Left forelimb (tissue), 1 donor: ENCODE results near the gene GGCX.

Source experiments
- DNase-seq: peaks from one replicate; pipeline ENCODE4 v3.0.0-alpha.2; 2018; ENCODE audit warnings: low spot score

The GGCX gene

DNA sequence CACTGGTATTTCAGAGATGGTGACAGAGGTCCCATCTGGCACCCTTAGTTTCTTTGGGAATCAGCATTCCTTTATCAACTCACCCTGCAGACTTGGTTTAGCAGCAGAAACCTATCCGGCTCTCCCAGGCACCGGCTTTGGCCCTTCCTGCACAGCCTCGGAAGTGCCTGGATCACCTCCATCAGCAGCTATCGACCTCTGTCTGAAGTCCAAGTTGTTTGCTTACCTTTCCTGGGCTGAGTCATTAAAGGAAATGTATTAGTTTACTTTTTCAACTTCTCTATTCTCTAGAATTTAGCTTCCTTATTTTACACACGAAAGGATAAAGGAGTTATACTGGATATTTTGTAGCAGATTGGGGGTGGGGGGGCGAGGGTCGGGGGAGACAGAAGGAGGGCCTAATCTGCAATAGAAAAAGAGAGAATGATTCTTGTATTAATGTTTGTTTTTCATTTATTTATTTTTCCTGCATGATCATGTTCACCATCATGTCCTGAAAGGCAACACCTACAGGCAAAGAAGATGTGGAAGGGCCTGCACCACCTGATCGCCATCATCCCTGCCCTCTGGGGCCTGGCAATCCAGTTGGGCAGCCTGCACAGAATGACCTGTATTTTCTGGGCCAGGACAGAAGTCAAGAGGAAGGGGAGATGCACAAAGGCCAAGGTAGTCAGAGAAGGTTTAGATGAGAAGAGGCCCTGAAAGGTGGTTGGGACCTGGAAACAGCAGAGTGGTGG, 44.5 kb downstream of the GGCX start:
- no peak for DNase-seq

DNA sequence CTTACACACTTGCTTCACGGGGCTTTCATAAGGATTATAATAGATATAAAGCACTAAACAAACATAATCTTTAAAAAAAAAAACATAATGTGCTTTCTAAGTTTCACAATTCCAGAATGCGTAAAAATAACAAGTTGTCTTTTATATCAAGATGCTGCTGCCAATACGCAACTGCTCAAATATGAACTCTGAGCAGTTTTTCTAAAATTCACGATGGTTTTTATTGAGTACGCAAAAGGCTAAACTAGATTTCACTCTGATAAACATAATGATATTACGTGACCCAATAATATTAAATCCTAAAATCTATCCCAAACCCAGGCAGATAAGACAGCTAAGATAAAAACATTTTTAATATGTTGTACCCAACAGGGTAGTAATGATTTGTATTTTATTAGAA, 47.0 kb downstream of the GGCX start:
- no peak for DNase-seq

DNA sequence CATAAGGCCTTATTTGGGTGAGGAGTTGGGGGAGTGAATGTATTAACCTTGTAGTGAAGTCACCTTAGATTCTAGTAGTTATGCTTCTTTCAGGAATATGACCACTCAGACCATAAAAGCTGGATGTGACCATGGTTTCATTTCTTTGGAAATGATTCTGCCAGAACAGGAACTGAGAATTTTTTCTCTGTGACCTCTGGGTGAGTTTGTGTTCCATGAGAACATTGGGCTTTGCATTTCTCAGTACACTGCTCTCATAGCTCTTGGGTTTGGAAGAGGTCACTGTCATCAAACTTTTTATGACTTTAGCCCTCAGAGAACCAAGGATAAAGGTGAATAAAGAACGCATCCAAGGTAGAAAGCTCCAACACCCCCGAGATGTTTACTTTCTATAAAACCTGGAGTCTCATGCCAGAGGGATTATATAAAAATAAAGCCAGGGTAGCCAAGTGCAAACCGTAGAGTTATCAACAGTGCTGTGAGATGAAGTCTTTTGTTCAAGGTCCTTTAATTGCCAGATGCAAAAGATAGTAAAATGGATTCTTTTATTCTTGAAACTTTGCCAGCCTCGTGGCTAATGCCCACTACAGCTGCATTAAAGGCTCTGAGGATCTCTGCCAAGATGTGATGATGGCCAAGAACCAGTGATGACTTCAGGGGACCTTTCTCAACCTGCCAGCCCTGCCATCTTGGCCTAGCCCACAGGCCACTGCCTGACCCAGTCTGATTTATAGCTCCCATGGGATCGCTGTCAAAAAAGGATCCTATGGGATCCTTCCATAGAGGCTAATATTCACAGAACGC, 50.1 kb downstream of the GGCX start:
- no peak for DNase-seq

DNA sequence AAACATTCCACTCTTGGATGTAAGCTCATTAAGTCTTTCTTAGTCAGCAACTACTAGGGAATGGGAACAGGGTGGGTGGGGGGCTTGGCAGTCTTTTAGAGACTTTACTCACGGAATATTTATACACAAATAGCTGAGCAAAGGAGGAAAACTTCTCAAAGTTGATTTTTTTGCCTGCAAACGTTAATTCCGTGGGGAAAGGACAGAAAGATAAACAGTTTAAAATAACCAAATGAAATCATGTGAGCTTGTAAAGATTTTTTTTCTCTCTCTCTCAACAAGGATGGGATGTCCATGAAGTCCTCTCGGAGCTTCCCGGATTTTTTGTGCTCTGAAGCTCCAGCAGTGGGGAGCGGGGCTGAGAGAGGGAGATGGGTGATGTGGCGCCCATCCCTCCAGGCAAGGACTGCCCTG, 54.5 kb downstream of the GGCX start:
- DNase-seq = peak; percentile 37

DNA sequence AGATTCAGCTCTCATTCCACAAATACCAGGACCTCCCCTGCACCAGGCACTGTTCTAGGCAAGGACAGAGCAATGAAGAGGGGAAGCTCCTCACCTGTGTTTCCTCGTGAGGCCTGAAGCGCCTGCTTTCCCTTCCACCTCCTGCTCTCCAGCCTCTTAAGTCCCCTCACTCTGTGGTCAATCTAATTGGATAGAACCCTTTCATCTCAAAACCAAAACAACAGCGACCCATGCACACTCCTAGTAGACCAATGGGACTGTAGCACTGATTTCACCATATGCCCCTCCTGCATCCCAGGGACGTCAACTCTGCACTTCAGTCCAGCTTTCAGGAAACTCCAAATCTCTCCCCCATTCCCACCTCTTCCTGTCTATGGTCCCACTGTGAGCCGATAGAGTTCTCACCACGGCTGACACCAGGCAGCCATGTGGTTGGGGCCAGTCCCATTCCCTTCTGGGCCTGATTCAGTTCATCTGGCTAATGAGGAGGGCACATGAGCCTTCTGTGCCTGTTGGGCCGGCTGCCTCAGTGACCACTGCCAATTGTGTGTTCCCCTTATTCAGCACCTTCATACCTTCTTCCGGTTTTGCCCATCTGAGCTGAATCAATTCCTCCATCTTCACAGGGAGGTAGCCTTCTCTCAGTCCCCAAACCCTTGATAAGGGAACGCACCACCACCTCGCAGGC, 55.6 kb downstream of the GGCX start:
- peak; percentile 48 for DNase-seq

DNA sequence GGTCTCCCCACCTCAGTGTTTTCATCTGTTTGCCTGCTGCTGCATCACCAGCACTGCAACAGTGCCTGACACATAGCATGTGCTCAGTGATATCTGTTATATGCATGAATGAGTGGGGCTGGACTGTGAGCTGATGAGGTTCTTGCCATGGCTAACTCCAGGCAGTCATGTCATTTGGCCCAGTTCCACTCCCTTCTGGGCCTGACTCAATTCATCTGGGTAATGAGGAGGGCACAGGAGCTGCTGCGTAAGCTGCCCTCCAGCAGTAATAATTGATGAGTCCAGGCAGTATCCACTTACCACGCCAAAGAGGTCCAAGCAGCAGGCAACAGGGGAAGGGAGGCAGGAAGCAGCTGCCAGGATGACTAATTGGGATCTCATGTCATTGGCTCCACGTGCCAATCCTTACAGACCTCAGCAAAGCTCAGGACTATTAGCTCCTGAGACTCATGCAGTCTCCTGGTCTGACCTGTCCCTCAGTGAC, 56.5 kb downstream of the GGCX start:
- DNase-seq = peak; percentile 66

DNA sequence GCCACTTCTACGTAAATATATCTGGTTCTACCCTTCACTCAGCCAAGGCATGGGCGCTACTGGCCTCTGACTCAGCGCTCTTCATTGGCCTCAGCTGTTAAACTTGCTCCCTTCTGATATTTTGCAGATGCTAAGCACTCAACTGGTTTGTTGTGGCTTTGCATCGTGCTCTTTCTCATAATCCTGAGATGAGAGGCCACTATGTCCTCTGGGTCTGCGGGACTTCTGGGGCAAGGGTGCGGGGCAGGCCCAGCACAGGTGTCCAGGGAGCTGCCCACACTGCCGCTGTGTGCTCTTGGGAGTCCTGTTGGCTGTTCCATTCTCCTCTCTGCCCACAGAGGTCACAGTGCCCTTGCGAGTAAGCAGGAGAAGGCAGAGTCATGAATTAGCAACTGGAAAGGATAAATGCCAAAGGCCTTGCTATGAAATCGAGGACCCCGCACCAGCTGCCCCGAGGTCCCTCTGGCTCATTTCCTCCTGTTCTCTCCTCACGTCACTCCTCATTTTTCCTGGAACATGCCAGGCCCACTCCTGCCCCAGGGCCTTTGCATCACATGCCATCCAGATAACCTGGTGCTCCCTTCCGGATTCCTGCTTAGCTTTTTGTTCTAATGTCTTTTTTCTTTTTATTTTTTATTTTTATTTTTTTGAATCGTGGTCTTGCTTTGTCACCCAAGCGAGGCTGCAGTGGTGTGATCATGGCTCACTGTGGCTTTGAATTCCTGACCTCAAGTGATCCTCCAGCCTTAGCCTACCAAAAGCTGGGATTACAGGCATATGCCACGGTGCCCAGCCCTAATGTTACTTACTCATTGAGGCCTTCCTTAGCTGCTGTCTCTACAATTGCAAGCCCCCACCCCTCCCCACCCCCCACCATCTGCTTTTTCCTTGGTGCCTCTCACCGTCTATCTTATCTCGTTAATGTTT, 57.2 kb downstream of the GGCX start:
- peak; percentile 37 for DNase-seq

DNA sequence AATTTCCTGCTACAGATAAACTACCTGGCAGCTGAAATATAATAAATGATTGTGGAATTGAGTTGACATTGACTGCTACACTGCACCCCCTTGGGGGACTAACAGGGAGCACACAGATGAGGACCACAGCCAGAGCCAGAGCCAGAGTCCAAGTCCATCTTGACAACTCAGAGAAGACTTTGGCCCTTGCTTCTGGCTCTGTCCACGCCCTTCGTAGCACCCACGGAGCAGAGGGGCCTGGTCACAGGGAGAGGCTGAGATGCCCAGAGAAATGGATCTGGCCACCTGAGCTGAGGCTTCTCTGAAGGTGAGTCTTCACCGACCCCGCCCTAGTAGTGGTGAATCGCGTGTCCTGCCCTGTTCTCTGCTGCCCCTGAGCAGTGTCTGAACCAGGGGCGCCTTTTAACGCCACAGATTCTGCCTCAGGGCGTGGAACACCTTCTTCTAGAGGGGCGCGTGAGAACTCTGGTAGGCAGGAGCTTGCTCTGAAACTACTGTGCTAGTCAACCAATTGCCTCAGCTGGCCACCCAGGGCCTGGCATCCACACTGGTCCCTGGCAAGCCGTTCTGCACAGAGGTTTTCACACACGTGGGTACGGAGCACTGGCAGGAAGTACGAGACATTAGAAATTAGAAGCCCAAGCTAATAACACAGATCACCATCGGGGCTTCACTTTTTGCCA, 58.0 kb downstream of the GGCX start:
- peak; percentile 50 for DNase-seq

DNA sequence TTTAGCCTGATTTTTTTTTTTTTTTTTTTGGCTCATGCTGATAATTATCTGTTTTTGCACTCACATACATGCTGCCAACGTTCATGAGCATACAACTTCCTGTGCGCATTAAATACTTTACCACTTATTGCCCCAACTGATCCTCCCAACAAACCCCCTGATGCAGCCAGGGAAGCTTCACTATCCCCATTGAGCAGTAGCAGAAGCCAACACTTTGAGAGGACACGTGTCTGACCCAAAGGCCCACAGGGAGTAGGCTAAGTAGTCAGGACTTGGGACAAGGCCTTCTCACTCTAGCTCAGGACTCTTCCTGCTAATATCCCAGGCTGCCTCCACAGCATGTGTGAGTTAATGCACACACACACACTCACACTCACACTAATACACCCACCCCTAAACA, 58.6 kb downstream of the GGCX start:
- peak; percentile 12 for DNase-seq

DNA sequence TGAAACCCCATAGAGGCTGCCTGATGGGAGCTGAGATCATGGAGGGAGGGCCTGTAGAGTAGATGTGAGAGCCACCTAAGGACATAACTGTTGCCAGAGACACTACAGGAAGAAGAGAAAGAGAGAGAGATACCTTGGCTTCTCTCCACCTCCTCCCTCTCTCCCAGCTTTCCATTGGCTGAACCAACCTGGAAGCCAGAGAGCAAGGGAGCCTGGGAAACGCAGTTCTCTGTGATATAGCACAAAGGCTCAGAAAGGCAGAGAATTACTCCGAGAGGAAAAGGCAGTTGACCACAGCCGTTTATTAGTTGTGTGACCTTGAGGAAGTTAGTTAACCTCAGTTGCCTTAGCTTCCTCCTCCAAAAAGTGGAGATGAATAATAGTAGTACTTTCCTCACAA, 60.0 kb downstream of the GGCX start:
- no peak for DNase-seq

DNA sequence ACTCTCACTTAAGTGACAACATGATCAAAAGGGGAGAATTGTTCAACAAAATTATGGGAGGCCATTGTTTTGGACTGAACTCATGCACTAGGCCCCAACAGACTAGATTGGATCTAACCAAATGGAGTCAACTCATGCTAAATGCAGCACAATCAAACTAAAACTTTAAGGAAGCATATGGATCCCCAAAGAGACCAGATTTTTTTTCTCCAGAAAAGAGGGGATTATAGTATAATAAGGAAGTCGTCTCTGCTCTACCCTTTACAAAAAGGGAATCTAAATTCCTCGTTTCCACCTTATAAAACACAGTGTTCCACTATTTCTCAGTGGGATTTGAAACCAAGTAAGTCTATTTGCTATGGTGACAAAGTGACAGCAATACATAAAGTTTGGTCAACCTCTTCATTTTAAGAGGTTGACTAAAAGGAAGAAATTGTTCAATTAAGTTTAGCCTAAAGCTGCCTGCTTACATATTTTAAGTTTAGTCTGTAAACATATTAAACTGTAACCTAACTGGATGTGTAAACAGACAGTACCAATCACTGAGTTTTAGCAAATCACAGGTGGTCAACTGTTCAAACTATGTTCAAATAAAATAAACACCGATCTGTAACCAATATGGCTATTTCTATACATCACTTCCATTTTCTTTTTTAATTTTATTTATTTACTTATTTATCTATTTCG, 63.2 kb downstream of the GGCX start:
- no peak for DNase-seq

DNA sequence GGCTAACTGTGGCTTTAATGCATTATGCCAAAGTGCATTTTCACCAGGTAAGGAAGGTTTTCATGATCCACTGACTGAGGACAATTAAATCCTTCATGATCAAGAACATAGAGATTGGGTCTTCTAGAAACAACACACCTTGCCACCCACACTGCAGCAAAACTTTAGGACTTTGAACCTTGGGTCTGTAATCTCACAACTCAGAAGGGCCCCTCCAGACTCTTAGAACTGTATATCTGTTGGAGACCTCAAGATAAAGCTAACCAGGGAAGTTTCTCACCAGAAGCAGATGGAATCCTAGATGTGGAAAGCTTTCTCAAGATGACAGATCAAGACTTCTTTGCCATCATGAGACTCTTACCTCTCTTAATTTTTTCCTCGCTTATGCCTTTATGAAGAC, 64.9 kb downstream of the GGCX start:
- peak; percentile 8 for DNase-seq
